NCI-H146 treated with DMSO at 0.1 percent for 48 hours (cell line): Measurements from ENCODE around the gene PPP2R3C.
"Not testable (repeated sequence)": the region's sequence is repeated elsewhere in the genome, so short reads cannot be mapped to it uniquely, and the experiment has no call there.

ENCODE experiments used
- DNase-seq: peaks from one replicate; lab custom pipeline; 2025; ENCODE audit not compliant: unreplicated experiment; lab: John Stamatoyannopoulos, UW

Gene PPP2R3C

DNA sequence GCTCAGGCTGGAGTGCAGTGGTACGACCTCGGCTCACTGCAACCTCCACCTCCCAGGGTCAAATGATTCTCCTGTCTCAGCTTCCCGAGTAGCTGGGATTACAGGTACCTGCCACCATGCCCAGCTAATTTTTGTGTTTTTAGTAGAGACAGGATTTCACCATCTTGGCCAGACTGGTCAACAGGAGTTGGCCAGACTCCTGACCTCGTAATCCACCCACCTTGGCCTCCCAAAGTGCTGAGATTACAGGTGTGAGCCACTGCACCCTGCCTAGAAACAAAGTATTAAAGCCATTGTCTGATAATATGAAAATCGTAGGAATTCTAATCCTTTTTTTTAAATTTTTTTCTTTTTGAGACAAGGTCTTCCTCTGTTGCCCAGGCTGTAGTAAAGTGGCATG, 56.1 kb downstream of the PPP2R3C start:
- not testable (repeated sequence) for DNase-seq

DNA sequence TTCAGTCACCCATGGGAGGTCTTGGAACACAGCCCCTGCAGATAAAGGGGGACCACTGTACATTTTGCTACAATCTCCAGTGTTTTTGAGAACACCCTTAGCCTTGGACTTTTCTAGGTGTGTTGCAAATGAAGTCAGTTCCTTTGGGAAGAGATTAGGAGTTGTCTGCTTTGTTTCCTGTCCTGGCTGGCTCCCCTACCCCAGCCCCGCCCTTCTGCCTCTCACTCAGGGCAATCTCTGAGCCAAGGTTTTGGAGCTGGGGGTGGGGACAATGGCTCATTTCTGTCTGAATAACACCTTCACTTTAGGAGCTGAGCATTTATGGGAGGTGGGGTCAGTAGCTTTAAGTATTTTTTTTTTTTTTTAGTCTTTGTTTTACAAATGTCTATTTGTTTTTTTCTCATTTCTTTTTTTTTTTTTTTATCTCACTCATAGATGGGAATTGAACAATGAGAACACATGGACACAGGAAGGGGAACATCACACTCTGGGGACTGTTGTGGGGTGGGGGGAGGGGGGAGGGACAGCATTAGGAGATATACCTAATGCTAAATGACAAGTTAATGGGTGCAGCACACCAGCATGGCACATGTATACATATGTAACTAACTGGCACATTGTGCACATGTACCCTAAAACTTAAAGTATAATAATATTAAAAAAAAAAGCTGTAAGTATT, 60.5 kb downstream of the PPP2R3C start:
- not testable (repeated sequence) for DNase-seq

DNA sequence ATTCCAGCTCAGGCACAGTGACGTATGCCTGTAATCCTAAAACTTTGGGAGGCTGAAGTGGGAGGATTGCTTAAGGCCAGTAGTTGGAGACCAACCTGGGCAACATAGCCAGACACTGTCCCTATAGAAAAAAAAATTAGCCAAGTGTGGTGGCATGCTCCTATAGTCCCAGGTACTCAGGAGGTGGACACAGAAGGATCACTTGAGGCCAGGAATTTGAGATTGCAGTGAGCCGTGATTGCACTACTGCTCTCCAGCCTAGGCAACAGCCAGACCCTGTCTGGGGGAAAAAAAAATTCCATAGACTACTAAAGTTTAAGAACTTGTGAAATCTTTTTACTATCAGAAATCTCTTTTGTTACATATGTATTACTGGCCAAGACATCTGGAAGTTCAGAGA, 69.2 kb downstream of the PPP2R3C start:
- no peak for DNase-seq

- DNase-seq, result no peak
Observed at GRCh38 chr14:35051796-35052195, 70.0 kb downstream of the PPP2R3C start.

DNA sequence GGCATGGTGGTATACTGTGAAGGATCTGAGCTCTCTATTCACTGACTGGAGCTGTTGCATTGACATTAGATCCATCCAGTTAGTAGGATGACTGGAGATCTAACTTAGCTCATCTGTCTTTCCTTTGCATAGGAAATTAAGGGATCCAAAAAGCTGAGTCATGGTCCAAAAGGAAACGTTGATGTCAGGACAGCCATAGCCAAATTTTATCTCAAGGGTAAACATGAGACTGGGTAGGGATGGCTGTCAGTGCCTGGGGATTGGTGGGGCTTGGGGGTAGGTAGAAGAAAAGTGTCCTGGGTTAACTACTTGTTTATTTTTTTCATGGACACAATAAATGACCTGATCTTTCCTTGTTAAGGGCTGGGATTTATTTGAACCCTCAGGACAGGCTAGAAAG, 71.1 kb downstream of the PPP2R3C start:
- no peak for DNase-seq

DNA sequence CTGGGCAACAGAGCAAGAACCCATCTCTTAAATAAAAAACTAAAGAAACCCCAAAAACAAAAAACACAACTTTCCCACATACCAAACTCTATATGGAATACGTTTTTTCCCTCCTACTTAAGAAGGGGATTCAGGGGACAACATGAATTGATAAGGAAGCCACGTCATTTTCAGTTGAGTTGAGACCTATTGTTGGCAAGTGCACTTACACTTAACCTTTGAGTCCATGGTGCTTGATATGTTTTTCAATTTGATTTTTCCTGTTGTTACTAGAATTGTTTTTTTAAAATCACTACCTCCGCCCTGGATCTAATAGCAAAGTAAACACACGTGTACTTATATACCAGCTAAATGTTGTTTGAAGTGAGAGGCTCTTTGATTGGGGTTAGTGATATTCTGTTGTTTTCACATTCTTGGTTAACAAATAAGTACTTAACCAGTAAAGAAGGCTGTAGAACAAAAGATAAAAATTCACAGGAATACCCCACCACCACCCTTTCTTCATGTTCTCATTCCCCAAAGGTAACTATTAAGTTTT, 73.7 kb downstream of the PPP2R3C start:
- no peak for DNase-seq

GRCh38 chr14:35046751-35047536, 74.8 kb downstream of the PPP2R3C start:
- no peak for DNase-seq

GRCh38 chr14:35046048-35046750, 75.6 kb downstream of the PPP2R3C start, which contains the start of gene FAM177A1:
Gene FAM177A1, plus strand, starts transcription at chr14:35046272. Its CDS starts 192 bp downstream, at chr14:35046464.
- peak; percentile 83 for DNase-seq

DNA sequence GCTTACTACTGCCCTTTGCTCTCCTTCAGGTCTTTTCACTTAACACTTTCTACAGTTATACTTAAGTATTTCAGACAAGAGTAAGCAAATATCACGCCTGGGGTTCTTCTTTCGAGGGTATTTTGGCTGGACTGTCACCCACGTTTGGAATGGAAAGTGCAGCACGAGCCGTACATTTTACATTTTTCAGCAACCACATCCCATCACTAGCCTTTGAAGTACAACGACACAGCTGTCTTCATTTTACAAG, 76.1 kb downstream of the PPP2R3C start:
- DNase-seq, result no peak

- DNase-seq, result no peak
Observed at GRCh38 chr14:35044939-35045797, 76.6 kb downstream of the PPP2R3C start.

- no peak for DNase-seq
Observed at GRCh38 chr14:35043046-35043445, 78.7 kb downstream of the PPP2R3C start.

GRCh38 chr14:35042632-35043031, 79.2 kb downstream of the PPP2R3C start:
- no peak for DNase-seq

GRCh38 chr14:35038312-35038711, 83.5 kb downstream of the PPP2R3C start:
- DNase-seq, result not testable (repeated sequence)
